Suprapubic skin (tissue), 3 donors: ENCODE results near the gene SLC34A1.

Experiments used
- CTCF ChIP-seq, 2 donors: fragments of 200-600 bp in 1 of 2; fragments of 450-650 bp in 1 of 2; sonication (generic) in 1 of 2; IDR thresholded peaks; one replicate each; pipeline ENCODE4 v1.5.1; 2016 to 2019; ENCODE audit warnings: antibody characterized with exemption in 2 of 2, mild to moderate bottlenecking in 1 of 2, moderate library complexity in 1 of 2
- POLR2A ChIP-seq, 2 donors: fragments of 450-650 bp; IDR thresholded peaks; one replicate each; pipeline ENCODE4 v1.6.1; 2017; ENCODE audit warnings: antibody characterized with exemption in 2 of 2, mild to moderate bottlenecking in 2 of 2, moderate library complexity in 2 of 2

GRCh38 chr5:177429248-177430040 is 45.2 kb downstream of the SLC34A1 start:
- TF ChIP-seq CTCF (IDR thresholded peaks at IDR 0.05) (no peak), POLR2A (IDR thresholded peaks at IDR 0.05) (no peak)
